GM12878 (cell line): ENCODE results near the gene PPP2R5D. TPM values are rescaled to one million over a fixed set of nuclear protein-coding genes. Genes with fewer than 3 reads are reported as not detected.
A peak's percentile ranks its signal among the peaks of the same experiment; 100 is the strongest.

Experiments
- ATF7 ChIP-seq: fragments of 450-650 bp; IDR thresholded peaks from 2 replicates; pipeline ENCODE4 v1.6.1; 2016; ENCODE audit warnings: low read depth, mild to moderate bottlenecking
- CBFB ChIP-seq: IDR thresholded peaks from 2 replicates; pipeline ENCODE4 v1.6.1; 2016; ENCODE audit warnings: antibody characterized with exemption, low read depth
- EGR1 ChIP-seq, 2 experiments: IDR thresholded peaks; 1 replicate in 1 of 2; 2 replicates in 1 of 2; pipeline ENCODE4 v1.6.1; 2011 to 2012; ENCODE audit warnings: low read depth in 2 of 2, low read length in 2 of 2, borderline replicate concordance in 1 of 2, mild to moderate bottlenecking in 1 of 2, moderate library complexity in 1 of 2
- EZH2 ChIP-seq: IDR thresholded peaks from 2 replicates; pipeline ENCODE4 v1.6.1; 2012; ENCODE audit warnings: low read depth, mild to moderate bottlenecking, control low read depth, inconsistent platforms, low read length, borderline replicate concordance; ENCODE audit not compliant: control insufficient read depth
- LARP7 ChIP-seq: fragments of 450-650 bp; IDR thresholded peaks from 2 replicates; pipeline ENCODE4 v1.6.1; 2017; ENCODE audit warnings: mild to moderate bottlenecking
- NFXL1 ChIP-seq: fragments of 450-650 bp; IDR thresholded peaks from 2 replicates; pipeline ENCODE4 v1.6.1; 2017; ENCODE audit warnings: antibody characterized with exemption, mild to moderate bottlenecking, borderline replicate concordance
- PBX3 ChIP-seq: IDR thresholded peaks from 2 replicates; pipeline ENCODE4 v1.6.1; 2011; ENCODE audit warnings: mild to moderate bottlenecking, low read depth, low read length, moderate library complexity; ENCODE audit not compliant: insufficient replicate concordance
- PML ChIP-seq: IDR thresholded peaks from 2 replicates; pipeline ENCODE4 v1.6.1; 2012; ENCODE audit warnings: low read length, inconsistent platforms
- POLR2AphosphoS5 ChIP-seq: IDR thresholded peaks from 2 replicates; pipeline ENCODE4 v1.6.1; 2011; ENCODE audit warnings: mild to moderate bottlenecking, low read length, inconsistent platforms
- RELA ChIP-seq: fragments of 450-650 bp; IDR thresholded peaks from 2 replicates; pipeline ENCODE4 v1.8.0; 2014; ENCODE audit warnings: borderline replicate concordance; ENCODE audit not compliant: partially characterized antibody
- TCF7 ChIP-seq: IDR thresholded peaks from 2 replicates; pipeline ENCODE4 v1.6.1; 2014; ENCODE audit warnings: antibody characterized with exemption, borderline replicate concordance
- ZBTB40 ChIP-seq: fragments of 450-650 bp; IDR thresholded peaks from 2 replicates; pipeline ENCODE4 v1.6.1; 2016; ENCODE audit warnings: mild to moderate bottlenecking, moderate library complexity, borderline replicate concordance
- ZNF687 ChIP-seq: fragments of 450-650 bp; IDR thresholded peaks from 2 replicates; pipeline ENCODE4 v1.6.1; 2017; ENCODE audit warnings: mild to moderate bottlenecking, moderate library complexity
- polyA plus RNA-seq, 11 experiments: library from polyadenylated mRNA; depleted of rRNA in 4 of 11; unstranded in 6 of 11; stranded (reverse) in 5 of 11; fragments of >200 nt; fragmentation: Nextera tagmentation in 4 of 11; fragmentation: Illumina TruSeq in 1 of 11; extraction: Ambion mirVana in 4 of 11; extraction: Trizol in 1 of 11; gene quantifications; 1 replicate in 1 of 11; 2 replicates in 10 of 11; pipeline versions ENCODE4 v1.2.1 to v1.2.3, GENCODE V29; 2011 to 2016; ENCODE audit warnings: inconsistent platforms in 2 of 11, missing spikeins in 2 of 11, low read depth in 1 of 11
- total RNA-seq, 4 experiments: library from RNA; depleted of rRNA in 3 of 4; stranded (reverse); fragments of >200 nt in 3 of 4; fragmentation: Illumina TruSeq in 1 of 4; extraction: Trizol in 1 of 4; gene quantifications; 2 replicates each; pipeline versions ENCODE4 v1.2.1 to v1.2.3, GENCODE V29; 2013 to 2021
- TF ChIP-seq, protein P1 (sequence below): fragments of 450-650 bp; IDR thresholded peaks from 2 replicates; pipeline ENCODE4 v1.6.1; 2017; ENCODE audit warnings: antibody characterized with exemption, mild to moderate bottlenecking, moderate library complexity
- TF ChIP-seq, protein P2 (sequence below): IDR thresholded peaks from 2 replicates; pipeline ENCODE4 v1.6.1; 2012; ENCODE audit warnings: low read depth, low read length, improper control_type of control experiment

The PPP2R5D gene
- total and polyA plus RNA-seq, 10 of the 15 experiments (the other 5 are each of a cell fraction or from before 2014, with no cell fraction given) = 1.5 to 59.0 (median 32.0) TPM

- TF ChIP-seq PBX3 = peak; percentile 35
- no peak for TF ChIP-seq EZH2
- TF ChIP-seq ZNF687 = peak; percentile 81
- peak; percentile 80; the same call in 1 of the 2 replicates for TF ChIP-seq ZBTB40
- peak; percentile 51; the same call in 1 of the 2 replicates for TF ChIP-seq POLR2AphosphoS5
- no peak for TF ChIP-seq RELA
- no peak for TF ChIP-seq NFXL1
- TF ChIP-seq, protein P1, sequence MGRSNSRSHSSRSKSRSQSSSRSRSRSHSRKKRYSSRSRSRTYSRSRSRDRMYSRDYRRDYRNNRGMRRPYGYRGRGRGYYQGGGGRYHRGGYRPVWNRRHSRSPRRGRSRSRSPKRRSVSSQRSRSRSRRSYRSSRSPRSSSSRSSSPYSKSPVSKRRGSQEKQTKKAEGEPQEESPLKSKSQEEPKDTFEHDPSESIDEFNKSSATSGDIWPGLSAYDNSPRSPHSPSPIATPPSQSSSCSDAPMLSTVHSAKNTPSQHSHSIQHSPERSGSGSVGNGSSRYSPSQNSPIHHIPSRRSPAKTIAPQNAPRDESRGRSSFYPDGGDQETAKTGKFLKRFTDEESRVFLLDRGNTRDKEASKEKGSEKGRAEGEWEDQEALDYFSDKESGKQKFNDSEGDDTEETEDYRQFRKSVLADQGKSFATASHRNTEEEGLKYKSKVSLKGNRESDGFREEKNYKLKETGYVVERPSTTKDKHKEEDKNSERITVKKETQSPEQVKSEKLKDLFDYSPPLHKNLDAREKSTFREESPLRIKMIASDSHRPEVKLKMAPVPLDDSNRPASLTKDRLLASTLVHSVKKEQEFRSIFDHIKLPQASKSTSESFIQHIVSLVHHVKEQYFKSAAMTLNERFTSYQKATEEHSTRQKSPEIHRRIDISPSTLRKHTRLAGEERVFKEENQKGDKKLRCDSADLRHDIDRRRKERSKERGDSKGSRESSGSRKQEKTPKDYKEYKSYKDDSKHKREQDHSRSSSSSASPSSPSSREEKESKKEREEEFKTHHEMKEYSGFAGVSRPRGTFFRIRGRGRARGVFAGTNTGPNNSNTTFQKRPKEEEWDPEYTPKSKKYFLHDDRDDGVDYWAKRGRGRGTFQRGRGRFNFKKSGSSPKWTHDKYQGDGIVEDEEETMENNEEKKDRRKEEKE = no peak
- 0 out of 2 replicates have a peak, but pooled peaks have one; percentile 34 for TF ChIP-seq CBFB
- no peak for TF ChIP-seq ATF7
- TF ChIP-seq TCF7 = no peak
- no peak for TF ChIP-seq EGR1 (IDR thresholded peaks at IDR 0.05; ENCODE audit: borderline replicate concordance in 1 of 2, low read depth in 2 of 2, low read length in 2 of 2)
- TF ChIP-seq LARP7 = peak; percentile 74
- TF ChIP-seq, protein P2, sequence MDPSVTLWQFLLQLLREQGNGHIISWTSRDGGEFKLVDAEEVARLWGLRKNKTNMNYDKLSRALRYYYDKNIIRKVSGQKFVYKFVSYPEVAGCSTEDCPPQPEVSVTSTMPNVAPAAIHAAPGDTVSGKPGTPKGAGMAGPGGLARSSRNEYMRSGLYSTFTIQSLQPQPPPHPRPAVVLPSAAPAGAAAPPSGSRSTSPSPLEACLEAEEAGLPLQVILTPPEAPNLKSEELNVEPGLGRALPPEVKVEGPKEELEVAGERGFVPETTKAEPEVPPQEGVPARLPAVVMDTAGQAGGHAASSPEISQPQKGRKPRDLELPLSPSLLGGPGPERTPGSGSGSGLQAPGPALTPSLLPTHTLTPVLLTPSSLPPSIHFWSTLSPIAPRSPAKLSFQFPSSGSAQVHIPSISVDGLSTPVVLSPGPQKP = peak; percentile 31; the same call in 1 of the 2 replicates
- TF ChIP-seq PML = peak; percentile 42; the same call in 1 of the 2 replicates
These were observed 37.1 kb downstream of the PPP2R5D start, which contains the start of gene RRP36 (continued) for GRCh38 chr6:43021270-43022047.
